Hindlimb muscle (tissue), 1 donor: ENCODE measurements around the gene GATB. TPM values are rescaled to one million over a fixed set of nuclear protein-coding genes. Genes with fewer than 3 reads are reported as not detected.

Experiments used
- DNase-seq: peaks from one replicate; pipeline ENCODE4 v3.0.0-alpha.2; 2013
- polyA plus RNA-seq: library from polyadenylated mRNA; unstranded; fragments of 120-200 nt; gene quantifications from one replicate; pipeline ENCODE4 v1.2.1, GENCODE V29; 2013; ENCODE audit not compliant: insufficient read length

GATB gene
- polyA plus RNA-seq, 1 donor, result 25.6 TPM

GRCh38 chr4:151644622-151645021, 116.2 kb downstream of the GATB start:
- DNase-seq, result no peak

DNA sequence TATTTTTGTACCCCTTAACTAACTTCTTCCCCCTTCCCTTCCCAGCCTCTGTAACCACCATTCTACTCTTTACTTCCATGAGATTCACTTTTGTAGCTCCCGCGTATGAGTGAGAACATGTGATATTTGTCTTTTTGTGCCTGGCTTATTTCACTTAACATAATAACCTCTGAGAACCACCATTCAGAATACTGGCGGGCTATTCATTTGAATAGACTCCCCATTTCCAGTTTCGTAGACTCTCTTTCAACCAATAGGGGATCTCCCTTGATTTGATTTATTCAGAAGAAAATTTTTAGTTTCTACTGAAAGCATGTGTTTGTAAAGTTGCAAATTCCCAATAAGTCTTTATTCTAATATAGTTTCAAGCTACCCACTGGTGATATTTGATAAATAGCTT, 117.2 kb downstream of the GATB start:
- no peak for DNase-seq

DNA sequence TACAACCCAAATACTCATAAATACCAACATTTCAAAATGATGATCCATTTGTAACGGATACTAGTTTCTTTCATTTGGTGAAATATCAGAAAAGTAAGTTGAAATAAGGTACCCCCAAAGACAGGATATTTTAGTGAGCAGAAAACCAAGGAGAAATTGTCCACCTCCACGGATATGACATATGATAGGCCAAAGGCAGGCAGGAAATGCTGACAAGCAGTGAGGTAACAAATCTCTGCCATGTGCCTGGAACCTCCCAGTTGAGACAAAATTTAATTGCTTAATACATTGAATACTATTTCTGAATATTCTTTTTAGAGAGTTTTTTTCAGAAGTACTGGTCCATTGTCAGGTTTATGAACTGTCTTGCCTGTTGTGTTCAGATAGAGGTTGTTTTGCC, 118.8 kb downstream of the GATB start:
- no peak for DNase-seq

- no peak for DNase-seq
Observed at GRCh38 chr4:151641167-151641566, 119.6 kb downstream of the GATB start.

GRCh38 chr4:151640381-151640780, 120.4 kb downstream of the GATB start:
- no peak for DNase-seq

- DNase-seq, result no peak
Observed at GRCh38 chr4:151638295-151638858, 122.4 kb downstream of the GATB start.

- no peak for DNase-seq
Observed at GRCh38 chr4:151631349-151631748, 129.5 kb downstream of the GATB start.

DNA sequence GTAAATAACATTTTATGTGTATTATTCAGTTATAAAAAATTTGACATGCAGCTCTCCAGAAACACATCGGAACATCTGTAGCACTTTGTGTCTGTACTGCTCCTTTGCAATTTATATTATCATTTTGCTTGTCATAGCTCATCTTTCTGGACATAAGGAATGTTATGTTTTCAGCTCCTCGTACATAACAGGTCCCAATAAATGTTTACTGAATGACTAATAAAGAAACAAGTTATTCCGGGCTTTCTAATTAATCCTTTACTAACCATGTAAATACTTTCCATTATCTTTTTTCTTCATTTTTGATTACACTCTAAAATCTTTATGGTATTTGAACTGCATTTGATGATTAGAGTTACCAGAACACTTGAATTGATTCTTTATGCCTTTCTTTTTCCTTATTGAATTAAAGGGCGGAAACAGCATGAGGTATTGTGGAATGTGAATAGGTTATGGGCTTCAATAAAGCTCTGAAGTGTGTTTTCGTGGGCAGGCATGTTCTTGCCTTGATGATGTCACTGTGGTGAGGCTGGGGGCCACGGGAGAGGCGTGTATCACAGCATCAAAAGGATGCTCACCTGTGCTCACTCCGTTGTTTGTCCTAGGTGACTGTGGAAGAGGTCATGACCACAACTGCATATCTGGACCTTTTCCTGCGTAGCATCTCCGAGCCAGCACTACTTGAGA, 131.6 kb downstream of the GATB start:
- no peak for DNase-seq

- no peak for DNase-seq
Observed at GRCh38 chr4:151628001-151628608, 132.7 kb downstream of the GATB start.

GRCh38 chr4:151627491-151627890, 133.3 kb downstream of the GATB start:
- DNase-seq, result no peak

DNA sequence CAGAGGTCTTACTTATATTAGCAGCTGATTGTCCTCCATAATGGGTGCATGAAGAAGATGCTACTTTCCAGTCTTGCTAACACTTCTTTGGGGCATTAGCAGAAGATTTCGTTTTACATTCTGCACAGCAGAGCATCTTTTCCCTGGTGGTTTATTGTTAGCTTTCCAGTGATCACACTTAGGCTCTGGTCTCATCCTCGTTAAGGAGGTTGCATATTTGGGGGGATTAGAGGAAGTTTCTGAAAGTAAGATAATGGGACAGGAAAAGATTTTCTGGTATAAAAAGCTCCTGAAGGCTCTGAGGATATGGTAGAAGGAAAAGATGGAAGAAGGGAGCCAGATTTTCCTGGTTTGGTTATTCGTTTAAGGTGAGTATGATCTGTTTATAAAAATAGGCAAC, 134.1 kb downstream of the GATB start:
- no peak for DNase-seq

DNA sequence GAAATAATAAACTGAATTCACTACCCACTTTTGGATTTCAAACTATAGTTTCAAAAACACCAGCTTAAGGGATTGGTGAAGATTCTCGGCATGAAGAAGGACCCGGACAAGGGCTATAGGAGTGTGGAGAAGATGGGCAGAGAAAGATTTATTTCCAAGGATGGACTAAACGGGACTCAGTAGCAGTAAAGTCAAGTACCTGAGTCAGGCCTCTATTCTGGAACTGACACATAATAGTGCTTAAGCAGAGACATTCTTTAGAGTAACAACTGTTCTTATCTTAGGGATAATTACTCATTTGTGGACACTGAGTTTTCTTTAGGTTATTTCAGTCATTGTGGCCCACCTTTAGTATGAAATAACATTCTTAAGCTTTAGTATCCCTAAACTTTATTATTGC, 134.6 kb downstream of the GATB start:
- no peak for DNase-seq

GRCh38 chr4:151624626-151625565, 135.9 kb downstream of the GATB start:
- no peak for DNase-seq
